KMS-11 (cell line): ENCODE measurements around the gene TGM6.
A peak's percentile ranks its signal among the peaks of the same experiment; 100 is the strongest.

ENCODE experiments used
- H2AFZ ChIP-seq: fragments of 200-600 bp; sonication (generic); 2 replicates; pipeline ENCODE4 v1.6.1; 2016; ENCODE audit warnings: antibody characterized with exemption, mixed run types, low read depth
- H3K27ac ChIP-seq: fragments of 200-600 bp; sonication (generic); 2 replicates; pipeline ENCODE4 v1.6.1; 2016; ENCODE audit warnings: mild to moderate bottlenecking, mixed run types
- H3K27me3 ChIP-seq: fragments of 200-600 bp; sonication (generic); 2 replicates; pipeline ENCODE4 v1.6.1; 2017; ENCODE audit warnings: mild to moderate bottlenecking, low read depth, mixed run types, moderate library complexity; ENCODE audit not compliant: insufficient read depth
- H3K36me3 ChIP-seq: fragments of 200-600 bp; sonication (generic); 2 replicates; pipeline ENCODE4 v1.6.1; 2017; ENCODE audit warnings: mild to moderate bottlenecking, mixed run types; ENCODE audit not compliant: insufficient read depth
- H3K4me1 ChIP-seq: fragments of 200-600 bp; sonication (generic); 2 replicates; pipeline ENCODE4 v1.6.1; 2016; ENCODE audit warnings: mild to moderate bottlenecking, low read depth, mixed run types; ENCODE audit not compliant: poor library complexity, severe bottlenecking
- H3K4me2 ChIP-seq: fragments of 200-600 bp; sonication (generic); 2 replicates; pipeline ENCODE4 v1.7.0; 2016; ENCODE audit warnings: mild to moderate bottlenecking, mixed run types
- H3K4me3 ChIP-seq: fragments of 200-600 bp; sonication (generic); IDR thresholded peaks from 2 replicates; pipeline ENCODE4 v1.6.1; 2017; ENCODE audit warnings: low read depth, low read length, mixed read lengths; ENCODE audit not compliant: insufficient read depth
- H3K79me2 ChIP-seq: fragments of 200-600 bp; sonication (generic); 2 replicates; pipeline ENCODE4 v1.6.1; 2016; ENCODE audit warnings: low read depth, mixed run types; ENCODE audit not compliant: insufficient read depth
- H3K9ac ChIP-seq: fragments of 200-600 bp; sonication (generic); 2 replicates; pipeline ENCODE4 v1.6.1; 2016; ENCODE audit warnings: mild to moderate bottlenecking, mixed run types
- H4K20me1 ChIP-seq: fragments of 200-600 bp; sonication (generic); 2 replicates; pipeline ENCODE4 v1.6.1; 2016; ENCODE audit warnings: mild to moderate bottlenecking, mixed run types; ENCODE audit not compliant: insufficient read depth
- CTCF ChIP-seq: fragments of 200-600 bp; sonication (generic); conservative IDR thresholded peaks from 2 replicates; pipeline ENCODE4 v1.6.1; 2017; ENCODE audit warnings: low read depth, mild to moderate bottlenecking, antibody characterized with exemption, low read length, moderate library complexity, mixed read lengths

TGM6 gene

DNA sequence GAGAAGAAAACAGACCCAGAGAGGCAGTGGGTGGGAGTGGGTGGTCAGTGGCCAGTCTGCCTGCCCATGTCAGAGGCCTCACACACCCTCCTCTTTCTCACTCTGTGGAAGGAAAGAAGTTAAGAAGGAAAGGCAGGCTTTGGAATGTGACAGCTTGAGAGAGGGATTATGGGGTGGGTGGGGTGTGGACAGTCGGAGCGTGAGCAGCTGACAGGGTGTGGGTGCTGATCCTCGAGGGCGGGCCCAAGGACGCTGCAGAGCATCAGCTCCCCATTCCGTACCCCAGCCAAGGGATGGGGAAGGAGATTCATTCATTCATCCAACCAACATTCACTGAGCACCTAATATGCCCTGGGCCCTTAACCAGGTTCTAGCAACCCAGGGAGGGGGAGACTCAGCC lies 4.8 kb downstream of the TGM6 start:
- Histone ChIP-seq H3K4me2 (no peak overlapping the region), H3K4me3 (no peak overlapping the region)
- TF ChIP-seq CTCF: no peak

GRCh38 chr20:2386516-2387179 lies 5.9 kb downstream of the TGM6 start:
- H3K36me3 ChIP-seq: no peaks in the 10 kb centered on the region
- no peaks in the 10 kb centered on the region for H3K79me2 ChIP-seq
- H4K20me1 ChIP-seq: no peaks in the 10 kb centered on the region
- H3K4me2 ChIP-seq: peak overlapping the region; percentile 25; the same call in 1 of the 2 replicates
- peak overlapping the region; percentile 53 for H3K27ac ChIP-seq
- peak overlapping the region; percentile 41; the same call in 1 of the 2 replicates for H3K9ac ChIP-seq
- TF ChIP-seq CTCF: no peak
- no peak overlapping the region for H3K4me3 ChIP-seq
- peaks cover 6% of the 10 kb centered on the region for H3K4me1 ChIP-seq
- H3K27me3 ChIP-seq: no peaks in the 10 kb centered on the region
- H2AFZ ChIP-seq: peak overlapping the region; percentile 50; the same call in 1 of the 2 replicates

More for the DNA sequence above, 4.8 kb downstream of the TGM6 start:
- H3K4me1 ChIP-seq: peaks cover 6% of the 10 kb centered on the region
- H3K36me3 ChIP-seq: no peaks in the 10 kb centered on the region
- H3K9ac ChIP-seq: no peak overlapping the region
- H3K79me2 ChIP-seq: no peaks in the 10 kb centered on the region
- H3K27ac ChIP-seq: no peak overlapping the region
- no peaks in the 10 kb centered on the region for H3K27me3 ChIP-seq
- no peaks in the 10 kb centered on the region for H4K20me1 ChIP-seq
- no peak overlapping the region for H2AFZ ChIP-seq

- H3K27me3 ChIP-seq: no peaks in the 10 kb centered on the region
- peaks cover 6% of the 10 kb centered on the region for H3K4me1 ChIP-seq
- H3K79me2 ChIP-seq: no peaks in the 10 kb centered on the region
- H4K20me1 ChIP-seq: no peaks in the 10 kb centered on the region
- TF ChIP-seq CTCF: peak; percentile 66
- H3K27ac ChIP-seq: peak overlapping the region; percentile 53
- peak overlapping the region; percentile 41; the same call in 1 of the 2 replicates for H3K9ac ChIP-seq
- peak overlapping the region; percentile 25; the same call in 1 of the 2 replicates for H3K4me2 ChIP-seq
- H3K36me3 ChIP-seq: no peaks in the 10 kb centered on the region
- H3K4me3 ChIP-seq: no peak overlapping the region
- H2AFZ ChIP-seq: peak overlapping the region; percentile 50; the same call in 1 of the 2 replicates
Observed at GRCh38 chr20:2387180-2387577, 6.5 kb downstream of the TGM6 start.

DNA sequence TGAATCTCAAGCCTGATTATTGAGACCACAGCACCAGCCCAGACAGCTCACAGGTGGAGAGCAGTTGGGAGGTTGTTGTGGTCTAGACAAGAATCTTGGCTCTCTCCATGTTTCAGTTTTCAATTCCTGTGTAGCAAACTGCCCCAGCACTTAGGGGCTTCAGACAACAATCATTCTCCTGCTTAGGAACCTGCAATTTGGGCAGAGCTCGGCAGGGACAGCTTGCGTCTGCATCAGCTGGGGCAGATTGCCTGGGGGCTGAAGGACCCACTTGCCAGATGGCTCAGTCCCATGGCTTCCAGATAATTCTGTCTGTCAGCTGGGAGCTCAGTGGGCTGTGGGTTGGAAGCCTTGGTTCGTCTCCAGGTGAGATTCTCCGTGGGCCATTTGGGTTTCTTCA lies 6.9 kb downstream of the TGM6 start:
- H3K79me2 ChIP-seq: no peaks in the 10 kb centered on the region
- H2AFZ ChIP-seq: no peak overlapping the region
- H3K4me3 ChIP-seq: no peak overlapping the region
- peaks cover 6% of the 10 kb centered on the region for H3K4me1 ChIP-seq
- no peak overlapping the region for H3K4me2 ChIP-seq
- H3K27ac ChIP-seq: no peak overlapping the region
- no peaks in the 10 kb centered on the region for H3K27me3 ChIP-seq
- no peak overlapping the region for H3K9ac ChIP-seq
- H4K20me1 ChIP-seq: no peaks in the 10 kb centered on the region
- no peaks in the 10 kb centered on the region for H3K36me3 ChIP-seq
- 0 out of 2 replicates have a peak, but pooled peaks have one; percentile 41 for TF ChIP-seq CTCF
